Measurements from ENCODE around the gene RSPH9.

DNA sequence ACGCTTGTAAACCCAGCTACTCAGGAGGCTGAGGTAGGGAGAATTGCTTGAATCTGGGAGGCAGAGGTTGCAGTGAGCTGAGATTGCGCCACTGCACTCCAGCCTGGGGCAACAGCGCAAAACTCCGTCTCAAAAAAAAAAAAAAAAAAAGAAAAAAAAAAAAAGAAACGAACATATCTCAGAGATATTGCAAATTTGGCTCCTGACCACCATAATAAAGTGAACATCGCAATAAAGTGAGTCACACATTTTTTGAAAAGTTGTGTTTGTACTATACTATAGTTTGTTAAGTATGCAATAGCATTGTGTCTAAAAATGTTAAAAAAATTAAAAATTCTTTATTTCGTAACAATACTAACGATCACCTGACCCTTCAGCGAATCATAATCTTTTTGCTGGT, 13.3 kb downstream of the RSPH9 start:
- no peak for TF ChIP-seq EZH2phosphoT487 (IDR thresholded peaks at IDR 0.05; ENCODE audit: low read length)
- TF ChIP-seq, protein P1, sequence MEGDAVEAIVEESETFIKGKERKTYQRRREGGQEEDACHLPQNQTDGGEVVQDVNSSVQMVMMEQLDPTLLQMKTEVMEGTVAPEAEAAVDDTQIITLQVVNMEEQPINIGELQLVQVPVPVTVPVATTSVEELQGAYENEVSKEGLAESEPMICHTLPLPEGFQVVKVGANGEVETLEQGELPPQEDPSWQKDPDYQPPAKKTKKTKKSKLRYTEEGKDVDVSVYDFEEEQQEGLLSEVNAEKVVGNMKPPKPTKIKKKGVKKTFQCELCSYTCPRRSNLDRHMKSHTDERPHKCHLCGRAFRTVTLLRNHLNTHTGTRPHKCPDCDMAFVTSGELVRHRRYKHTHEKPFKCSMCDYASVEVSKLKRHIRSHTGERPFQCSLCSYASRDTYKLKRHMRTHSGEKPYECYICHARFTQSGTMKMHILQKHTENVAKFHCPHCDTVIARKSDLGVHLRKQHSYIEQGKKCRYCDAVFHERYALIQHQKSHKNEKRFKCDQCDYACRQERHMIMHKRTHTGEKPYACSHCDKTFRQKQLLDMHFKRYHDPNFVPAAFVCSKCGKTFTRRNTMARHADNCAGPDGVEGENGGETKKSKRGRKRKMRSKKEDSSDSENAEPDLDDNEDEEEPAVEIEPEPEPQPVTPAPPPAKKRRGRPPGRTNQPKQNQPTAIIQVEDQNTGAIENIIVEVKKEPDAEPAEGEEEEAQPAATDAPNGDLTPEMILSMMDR (IDR thresholded peaks at IDR 0.05; ENCODE audit: low read length) = no peak
- TF ChIP-seq EZH2 (optimal IDR thresholded peaks at IDR 0.05; ENCODE audit: low read depth, low read length) = no peak

Measured in MM.1S (cell line).